Activated CD4-positive, alpha-beta T cell treated with anti-CD3 and anti-CD28 coated beads, Interleukin-10, Interleukin-2, amounts not matched to agents 100 ng/mL and 50 ng/mL, durations not matched to agents 16 hours and 8 hours (primary cell): ENCODE measurements around the gene TMEM176A.

Experiments used
- DNase-seq: peaks from one replicate; pipeline ENCODE4 v3.0.0-alpha.2; 2020

The TMEM176A gene

DNA sequence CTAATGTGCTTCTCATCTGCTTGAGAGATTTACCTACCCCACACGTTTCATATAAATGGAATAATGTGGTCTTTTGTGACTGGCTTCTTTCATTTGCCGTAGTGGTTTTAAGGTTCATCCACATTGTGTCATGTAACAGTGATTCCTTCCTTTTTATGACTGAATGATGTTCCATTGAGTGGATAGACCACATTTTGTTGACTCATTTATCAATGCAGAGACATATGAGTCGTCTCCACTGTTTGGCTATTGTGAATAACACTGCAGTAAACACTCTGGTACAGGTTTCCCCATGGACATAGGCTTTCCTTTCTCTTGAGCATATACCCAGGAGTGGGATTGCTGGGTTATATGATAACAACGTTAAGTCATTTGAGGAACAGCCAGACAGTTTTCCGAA lies 49.7 kb downstream of the TMEM176A start:
- peak; percentile 3 for DNase-seq

DNA sequence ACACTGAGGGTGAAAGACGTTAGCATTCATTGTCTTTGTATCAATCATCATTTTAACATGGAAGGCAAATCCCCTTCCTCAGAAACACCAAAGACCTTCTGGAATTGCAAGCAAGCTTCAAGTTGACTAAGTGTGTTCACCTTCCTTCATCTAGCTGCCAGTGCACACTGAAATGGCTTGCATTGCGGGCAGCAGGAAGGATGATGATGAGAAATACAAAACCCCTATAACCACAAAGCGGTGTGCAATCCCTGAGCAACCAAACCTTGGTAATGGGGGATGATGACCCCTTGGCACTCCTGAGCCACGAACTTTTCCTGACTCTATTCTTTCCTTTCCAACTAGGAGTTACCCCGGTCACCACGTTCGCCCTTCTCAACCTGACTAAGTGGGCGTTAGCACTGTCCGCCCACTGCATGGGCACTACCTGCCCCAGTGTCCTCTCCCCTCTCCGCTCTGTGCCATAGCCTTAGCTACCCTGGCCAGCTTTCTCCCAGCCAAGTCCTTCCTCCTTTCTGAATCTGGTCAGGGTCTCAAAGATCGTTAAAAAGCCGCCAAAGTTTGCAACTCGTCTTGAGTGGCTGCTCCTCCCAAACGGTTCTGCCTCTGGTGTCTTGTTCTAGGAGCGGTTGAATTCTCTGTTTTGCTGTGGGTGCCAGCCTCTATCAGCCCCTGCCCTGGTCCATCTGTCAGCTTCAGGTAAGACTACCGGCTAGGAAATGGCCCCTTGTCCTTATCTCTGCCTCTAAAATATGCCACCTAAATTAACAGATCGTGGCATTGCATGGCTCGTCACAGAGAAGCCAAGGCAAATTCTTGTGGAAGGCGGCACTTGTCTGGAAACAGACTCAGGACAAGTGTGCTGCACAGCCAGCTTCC lies 51.2 kb downstream of the TMEM176A start:
- DNase-seq = no peak

GRCh38 chr7:150852371-150852905 lies 51.9 kb downstream of the TMEM176A start, which contains the start of gene AOC1:
Gene AOC1, plus strand, starts transcription at chr7:150852517. Its CDS starts 3,954 bp downstream, at chr7:150856471.
- DNase-seq = no peak

DNA sequence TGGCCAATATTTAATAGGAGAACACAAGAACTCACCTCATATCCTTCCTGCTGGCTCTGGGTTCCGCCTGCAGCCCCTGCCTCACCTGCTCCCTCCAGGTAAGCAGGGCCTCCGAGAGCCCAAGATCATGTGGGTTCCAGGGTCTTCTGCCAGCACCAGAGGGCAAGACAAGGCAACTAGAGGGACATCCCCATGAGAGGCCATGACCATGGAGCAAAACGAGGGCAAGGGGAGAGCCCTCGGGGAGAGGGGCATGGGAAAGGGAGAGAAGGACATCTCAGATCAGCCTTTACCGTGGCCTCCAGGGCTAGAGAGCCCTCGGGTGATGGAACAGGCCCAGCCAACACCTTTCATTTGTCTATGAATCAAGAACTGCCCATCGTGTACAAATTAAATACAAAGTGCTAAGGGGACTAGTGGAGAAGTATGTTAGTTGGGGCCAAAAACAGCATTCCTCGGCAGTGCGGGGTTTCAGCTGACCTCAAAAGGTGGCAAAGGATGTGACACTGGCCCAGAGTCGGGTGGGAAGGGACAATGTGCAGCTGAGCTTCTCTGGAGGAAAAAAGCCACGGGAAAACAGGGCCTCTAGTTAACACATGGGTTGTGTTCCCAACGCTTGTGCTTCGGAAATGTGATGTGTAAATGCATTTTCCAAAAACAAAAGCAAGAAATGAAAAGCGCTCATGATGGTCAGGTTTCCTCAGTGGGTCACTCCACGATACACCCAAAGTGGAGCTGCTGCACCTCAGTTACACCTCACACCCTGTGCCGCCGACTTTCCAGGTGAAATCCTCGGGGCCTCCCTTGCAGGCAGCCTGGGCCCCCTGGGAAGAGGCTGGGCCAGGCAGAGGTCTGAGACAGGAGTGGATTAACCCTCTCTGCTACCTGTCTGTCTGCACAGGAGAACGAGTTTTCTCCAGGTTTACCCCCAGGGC lies 53.8 kb downstream of the TMEM176A start:
- no peak for DNase-seq
